DMS 273 (cell line): ENCODE measurements around the gene TIAM2.

Source experiments
- DNase-seq: peaks from one replicate; lab custom pipeline; 2025; ENCODE audit not compliant: unreplicated experiment; lab: John Stamatoyannopoulos, UW

TIAM2 gene

DNA sequence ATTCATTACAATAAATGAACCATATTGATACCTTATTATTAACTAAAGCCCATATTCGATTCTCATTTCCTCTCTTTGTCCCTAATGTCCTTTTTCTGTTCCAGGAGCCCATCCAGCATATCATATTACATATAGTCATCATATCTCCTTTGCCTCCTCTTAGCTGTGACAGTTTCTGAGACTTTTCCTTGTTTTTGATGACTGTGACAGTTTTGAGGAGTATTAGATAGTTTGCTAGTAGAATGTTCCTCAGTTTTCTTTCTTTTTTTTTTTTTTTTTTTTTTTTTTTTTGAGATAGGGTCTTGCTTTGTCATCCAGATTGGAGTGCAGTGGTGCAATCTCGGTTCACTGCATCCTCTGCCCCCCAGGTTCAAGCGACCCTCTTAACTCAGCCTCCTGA lies 61.6 kb downstream of the TIAM2 start:
- DNase-seq, result no peak

DNA sequence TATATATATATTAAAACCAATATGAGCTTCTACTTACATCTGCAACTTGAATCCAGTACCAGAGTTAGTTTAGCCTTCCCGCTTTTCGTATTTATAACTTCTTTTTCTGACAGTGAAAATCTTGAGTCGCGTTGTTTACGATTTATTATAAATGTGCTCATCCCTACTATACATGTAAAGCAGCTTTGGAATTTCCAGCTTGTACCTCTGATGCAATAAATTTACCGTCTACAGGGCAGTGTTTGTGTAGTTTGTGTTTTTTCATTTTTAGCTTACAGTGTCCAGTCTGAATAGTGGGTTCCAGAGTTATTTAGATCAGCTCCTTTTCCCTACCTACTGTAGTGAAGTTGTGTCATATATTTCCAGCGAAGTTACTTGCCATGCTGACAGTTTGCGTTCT lies 66.3 kb downstream of the TIAM2 start:
- DNase-seq, result no peak

GRCh38 chr6:155062866-155063341 lies 67.8 kb downstream of the TIAM2 start:
- DNase-seq, result no peak

GRCh38 chr6:155064303-155064702 lies 69.2 kb downstream of the TIAM2 start:
- no peak for DNase-seq

DNA sequence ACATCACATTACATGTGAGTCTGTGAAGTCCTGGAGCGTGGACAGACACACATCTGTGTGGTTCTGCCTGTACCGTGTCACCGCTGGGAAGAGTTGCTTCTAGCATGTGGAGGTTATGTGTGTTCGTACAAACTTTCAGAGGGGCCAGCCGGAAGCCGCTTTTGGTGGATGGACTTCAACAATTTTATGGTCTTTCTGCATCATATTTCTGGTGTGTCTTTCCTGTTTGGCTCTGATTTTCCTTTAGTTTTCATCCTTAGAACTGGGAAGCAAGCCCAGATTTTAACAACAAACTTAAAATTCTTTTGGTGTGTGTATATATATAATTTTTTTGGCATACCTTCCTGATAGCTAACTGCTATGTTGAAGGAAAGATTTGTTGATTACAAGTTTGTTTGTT lies 71.2 kb downstream of the TIAM2 start:
- no peak for DNase-seq

DNA sequence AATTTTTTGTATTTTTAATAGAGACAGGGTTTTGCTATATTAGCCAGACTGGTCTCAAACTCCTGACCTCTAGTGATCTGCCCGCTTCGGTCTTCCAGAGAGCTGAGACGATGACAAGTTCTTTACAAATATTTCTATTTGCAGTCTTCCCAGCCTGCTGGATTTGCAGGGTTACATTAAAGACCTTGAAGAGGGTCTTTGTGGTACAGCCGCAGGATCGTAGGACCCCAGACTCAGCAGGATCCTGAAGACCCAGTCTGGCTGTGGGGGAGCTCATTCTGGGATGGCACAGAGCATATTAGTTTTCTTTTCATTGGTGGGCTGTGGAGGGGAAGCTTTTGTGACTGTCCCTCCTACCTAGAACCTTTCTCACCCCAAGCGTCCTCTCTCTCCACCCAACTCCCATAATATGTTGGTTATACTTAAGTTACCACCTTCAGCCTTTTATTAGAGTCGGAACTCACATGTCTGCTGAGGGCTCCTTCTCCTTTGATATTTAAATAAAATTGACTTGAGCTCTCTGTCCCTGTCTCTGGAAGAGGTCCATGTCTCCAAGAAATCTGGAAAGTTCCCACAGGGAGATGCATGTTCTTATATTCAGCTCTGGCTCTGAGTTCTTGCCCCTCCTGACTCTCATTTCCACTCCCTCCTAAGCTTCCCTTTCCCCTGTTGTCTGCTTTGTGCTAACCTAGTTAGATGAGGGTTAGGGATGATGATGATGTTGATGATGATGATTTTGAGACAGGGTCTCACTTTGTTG lies 72.0 kb downstream of the TIAM2 start:
- no peak for DNase-seq

DNA sequence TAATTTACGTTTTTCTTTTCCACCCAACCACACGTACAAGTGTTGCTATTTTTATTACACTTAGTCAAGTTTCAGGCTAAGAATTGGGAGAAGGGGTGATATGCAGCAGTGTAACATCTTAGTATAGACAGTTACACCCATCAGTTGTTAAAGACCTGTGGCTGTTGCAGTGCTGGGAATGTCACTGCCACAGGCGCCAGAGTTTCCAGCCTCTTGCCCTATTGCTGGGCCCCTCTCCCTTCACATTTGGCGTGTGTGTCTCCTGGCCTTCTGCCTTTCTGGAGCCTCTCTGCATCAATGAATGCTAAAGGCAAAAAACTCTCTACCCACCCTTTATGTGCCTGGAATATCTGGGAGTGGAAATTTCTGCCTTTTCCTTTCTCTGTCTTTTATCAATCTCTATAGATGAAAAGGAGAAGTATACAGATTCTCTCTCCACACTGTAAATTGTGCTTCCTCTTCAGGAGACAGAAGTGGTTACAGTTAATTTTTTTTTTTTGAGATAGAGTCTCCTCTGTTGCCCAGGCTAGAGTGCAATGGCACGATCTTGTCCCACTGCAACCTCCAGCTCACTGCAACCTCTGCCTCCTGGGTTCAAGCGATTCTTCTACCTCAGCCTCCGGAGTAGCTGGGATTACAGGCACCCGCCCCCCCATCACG lies 73.0 kb downstream of the TIAM2 start:
- no peak for DNase-seq

DNA sequence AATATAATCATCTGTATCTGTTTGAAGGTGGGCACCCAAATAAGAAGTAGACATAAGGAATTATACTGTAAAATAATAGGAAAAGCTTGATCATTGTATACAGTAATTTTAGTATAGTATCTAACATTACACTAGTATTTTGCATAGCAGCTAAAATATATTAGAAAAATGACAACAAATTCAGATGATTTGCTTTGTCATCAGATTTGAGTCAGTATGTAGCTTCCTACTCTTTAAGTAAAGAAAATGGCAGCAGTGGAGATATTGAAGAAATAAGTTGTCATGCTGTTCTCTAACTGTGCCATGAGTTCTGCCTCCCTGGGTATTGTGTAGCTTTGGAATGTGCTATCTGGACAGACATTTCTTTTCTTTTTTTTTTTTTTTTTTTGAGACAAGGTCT lies 74.4 kb downstream of the TIAM2 start:
- DNase-seq, result no peak

- no peak for DNase-seq
These were observed 81.0 kb downstream of the TIAM2 start for GRCh38 chr6:155075930-155076695.

- no peak for DNase-seq
These were observed 82.2 kb downstream of the TIAM2 start for GRCh38 chr6:155077331-155077730.

GRCh38 chr6:155077784-155078183 lies 82.7 kb downstream of the TIAM2 start:
- DNase-seq, result no peak

DNA sequence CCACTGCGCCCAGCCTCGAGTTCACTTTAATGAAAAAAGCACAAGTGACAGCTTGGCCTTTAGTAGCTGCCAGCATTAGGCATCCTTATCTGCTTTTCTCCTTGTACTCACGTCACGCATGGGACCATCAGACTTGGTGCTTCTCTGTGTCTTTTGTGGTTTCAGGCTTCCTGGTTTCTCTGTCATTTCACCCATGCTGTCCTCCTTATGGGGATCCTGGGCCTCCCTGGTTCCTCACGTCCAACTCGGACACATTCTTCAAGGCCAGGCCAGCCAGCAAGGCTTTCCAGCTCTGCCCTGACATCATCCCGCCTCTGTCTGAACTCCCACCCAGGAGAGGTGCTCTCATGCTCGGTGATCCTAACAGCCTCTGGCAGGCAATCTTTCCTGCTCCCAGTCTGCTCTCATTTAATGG lies 83.2 kb downstream of the TIAM2 start:
- peak; percentile 7 for DNase-seq

DNA sequence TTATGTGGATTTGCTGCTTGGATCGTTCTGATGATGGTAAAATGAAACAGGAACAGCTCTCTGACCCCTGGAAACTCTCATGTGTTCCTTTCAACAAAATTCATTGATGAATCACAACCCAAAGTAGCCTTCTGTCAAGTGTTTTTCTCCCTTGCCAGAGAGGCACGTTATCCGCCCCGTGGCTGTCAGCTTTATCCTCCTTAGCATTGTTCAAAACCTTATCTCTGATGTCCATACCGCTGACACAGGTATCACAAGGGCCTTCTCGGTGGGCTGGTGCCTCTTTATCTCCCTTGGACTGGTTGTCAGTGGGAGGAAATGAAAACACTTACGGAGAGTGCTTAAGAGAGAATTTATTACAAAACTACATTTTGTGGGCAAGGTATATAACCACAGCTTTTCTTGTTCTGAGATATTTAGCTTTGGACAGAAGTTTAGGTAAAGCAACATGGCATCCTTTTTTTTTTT lies 84.9 kb downstream of the TIAM2 start:
- no peak for DNase-seq

DNA sequence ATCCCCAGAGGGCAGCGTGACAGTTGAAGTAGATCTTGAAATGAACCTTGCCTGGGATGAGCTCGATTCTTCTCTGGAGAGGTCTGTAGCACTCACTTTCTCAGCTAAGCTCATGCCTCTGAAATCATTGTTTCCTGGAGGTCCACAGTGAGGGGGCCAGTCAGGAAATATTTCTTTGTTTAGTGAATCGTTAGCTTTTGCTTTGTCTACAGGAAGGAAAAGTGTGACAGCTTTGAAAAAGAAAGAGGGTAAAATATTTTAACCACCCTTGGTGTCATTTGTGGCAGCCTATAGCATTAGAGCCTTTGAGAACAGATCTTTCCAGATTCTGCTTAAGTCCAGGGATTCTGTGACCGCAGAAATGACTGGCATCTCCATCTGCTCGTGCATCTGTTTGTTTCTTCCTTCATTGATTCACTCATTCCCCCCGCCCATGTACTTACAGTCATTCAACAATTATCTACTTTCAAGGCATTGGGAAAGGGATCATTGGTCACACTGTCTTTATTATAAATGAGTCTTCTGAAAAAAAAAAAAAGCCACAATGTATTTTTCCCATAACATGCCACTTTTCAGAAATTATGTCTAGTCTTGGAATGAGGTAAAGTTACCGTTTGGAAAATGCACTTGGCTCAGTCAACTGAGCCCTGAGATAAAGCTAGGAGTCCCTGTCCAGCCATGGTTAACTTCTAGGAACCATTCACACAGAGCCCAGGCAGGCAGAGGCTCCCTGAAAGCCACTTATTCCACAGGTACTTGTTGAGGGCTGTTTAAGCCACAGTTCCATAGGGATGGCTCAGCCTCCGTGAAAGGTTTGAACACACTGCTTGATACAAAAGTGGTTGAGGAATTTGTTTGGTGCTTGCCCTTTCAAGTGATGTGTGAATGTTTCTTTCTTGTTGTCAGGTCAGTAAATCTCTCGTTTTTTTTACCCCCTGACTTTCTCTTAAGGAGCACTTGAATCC lies 86.0 kb downstream of the TIAM2 start:
- DNase-seq, result peak; percentile 66

DNA sequence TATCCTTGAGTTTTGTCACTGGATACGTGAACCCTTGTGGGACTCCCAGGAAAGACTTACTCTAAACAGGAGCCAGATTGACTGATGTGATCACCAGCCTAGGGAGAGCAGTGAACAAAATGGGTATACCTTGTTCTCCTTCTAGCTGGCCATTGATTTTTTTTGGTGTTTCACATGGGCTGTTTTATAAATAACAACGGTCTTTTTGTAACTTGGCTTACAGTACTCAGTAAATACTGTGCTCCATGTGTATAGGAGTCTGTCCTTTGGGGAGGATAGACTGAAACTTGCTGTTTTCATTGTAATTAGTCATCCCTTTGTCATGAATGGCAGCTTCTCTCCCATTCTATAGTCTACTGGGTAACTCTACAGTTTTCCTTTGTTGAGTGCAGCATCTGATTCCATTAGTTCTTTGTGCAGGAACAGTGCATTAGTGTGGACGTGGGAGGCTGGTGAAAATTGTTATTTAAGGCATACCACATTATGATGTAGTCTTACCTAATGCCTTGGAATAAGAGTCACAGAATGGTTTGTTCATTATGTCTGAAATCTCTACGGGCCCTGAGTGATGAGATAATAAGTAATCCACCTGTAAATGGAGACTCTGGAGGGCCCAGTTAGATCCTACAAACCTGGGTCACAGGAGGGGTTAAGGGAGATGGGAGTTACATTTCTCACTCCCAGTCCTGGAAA lies 89.5 kb downstream of the TIAM2 start:
- DNase-seq, result no peak

DNA sequence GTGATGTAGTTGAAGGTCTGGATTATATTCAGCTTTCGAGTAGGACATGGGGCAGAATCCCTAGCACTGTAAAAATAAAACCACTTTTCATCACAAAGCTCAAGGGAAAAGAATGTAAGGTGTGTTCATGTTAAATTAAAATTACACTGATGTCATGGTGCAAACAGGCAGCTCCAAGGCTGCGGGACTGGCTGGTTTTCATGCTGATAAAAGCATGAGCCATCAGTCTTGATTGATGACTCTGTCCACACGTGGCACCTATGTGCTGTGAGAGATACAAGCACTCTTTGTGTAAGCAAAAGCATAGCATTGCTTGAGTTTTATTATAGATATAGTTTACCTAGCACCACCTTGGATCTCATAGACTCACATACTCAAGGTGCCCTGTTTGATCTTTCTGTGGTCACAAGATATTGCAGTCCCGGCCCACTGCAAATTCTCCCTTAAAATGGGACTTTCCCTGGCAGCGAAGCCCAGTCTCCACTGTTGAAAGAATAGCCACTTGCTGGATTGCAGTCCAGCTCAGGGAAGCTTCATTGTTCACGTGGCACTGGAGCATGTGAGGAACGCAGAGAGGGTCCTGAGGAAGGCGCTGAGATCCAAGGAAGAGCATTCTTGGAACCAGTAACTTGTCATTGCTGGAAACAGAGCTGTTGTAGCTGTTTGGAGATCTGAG lies 90.6 kb downstream of the TIAM2 start:
- no peak for DNase-seq

DNA sequence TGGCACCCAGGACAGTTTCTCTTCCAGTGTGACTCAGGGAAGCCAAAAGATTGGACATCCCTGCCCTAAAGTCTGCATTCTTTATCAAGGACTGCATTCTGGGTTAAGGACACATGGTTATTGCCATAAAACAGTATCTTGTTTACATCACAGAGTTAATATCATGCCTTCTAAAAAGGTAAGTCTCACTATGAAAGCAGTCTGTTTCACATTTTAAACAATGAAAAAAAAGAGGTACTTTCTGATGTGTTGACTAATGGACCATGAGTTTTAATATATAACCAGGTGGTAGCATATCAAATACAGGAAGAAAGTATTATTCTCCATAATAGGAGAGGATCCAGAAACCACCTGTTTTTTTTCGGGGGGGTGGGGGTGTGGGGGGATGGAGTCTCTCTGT lies 93.7 kb downstream of the TIAM2 start:
- DNase-seq, result no peak

DNA sequence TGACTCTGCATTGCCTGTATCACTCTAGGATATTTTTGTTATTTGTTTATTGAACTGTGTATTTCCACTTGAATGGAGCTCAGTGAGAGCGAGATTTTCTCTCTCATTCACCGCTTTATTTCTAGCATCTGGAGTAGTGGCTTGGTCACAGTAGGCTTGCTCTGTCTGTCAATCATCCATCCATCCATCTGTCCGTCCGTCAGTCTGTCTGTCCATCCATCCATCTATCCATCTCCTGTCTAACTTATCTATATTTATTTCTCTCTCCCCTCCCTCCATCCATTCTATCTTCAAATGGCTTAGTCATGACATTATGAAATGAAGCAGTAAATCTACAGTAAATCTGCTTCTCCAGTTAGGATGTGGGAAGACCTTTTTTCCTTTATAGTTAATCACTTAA lies 94.6 kb downstream of the TIAM2 start:
- DNase-seq, result no peak

GRCh38 chr6:155090166-155090565 lies 95.1 kb downstream of the TIAM2 start:
- no peak for DNase-seq
